AG09309 (cell line): ENCODE data around the gene ROR1.

Experiments used
- DNase-seq: peaks from one replicate; pipeline ENCODE4 v3.0.0-alpha.2; 2010; ENCODE audit warnings: low read depth
- H3K4me3 ChIP-seq: 2 replicates; pipeline ENCODE4 v1.5.1; 2011; ENCODE audit warnings: mild to moderate bottlenecking, low read depth, low read length, moderate library complexity; ENCODE audit not compliant: control insufficient read depth
- TF ChIP-seq, protein P1 (sequence below): IDR thresholded peaks from 2 replicates; pipeline ENCODE4 v1.5.1; 2011; ENCODE audit warnings: mild to moderate bottlenecking, low read depth, low read length, inconsistent platforms; ENCODE audit not compliant: insufficient read depth, control insufficient read depth; ENCODE audit errors: missing control alignments

Gene ROR1

DNA sequence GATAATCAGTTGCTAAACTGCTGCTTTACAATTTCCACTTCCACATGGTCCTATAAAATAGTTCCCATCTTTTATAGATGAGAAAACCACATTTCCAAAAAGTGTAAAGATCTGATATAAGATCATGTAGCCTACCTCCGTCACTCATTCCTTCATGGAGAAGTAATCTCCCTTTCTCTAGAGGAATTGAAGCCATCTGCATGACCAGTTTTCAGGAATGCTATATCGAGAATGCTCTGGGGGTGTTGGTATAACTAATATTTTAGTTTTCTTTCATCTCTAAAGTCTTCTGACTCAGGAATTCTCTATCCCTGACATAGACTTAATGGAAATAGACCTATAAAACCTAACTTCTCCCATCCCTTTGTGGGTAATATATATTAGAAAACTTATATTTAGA, 256.6 kb downstream of the ROR1 start:
- TF ChIP-seq, protein P1, sequence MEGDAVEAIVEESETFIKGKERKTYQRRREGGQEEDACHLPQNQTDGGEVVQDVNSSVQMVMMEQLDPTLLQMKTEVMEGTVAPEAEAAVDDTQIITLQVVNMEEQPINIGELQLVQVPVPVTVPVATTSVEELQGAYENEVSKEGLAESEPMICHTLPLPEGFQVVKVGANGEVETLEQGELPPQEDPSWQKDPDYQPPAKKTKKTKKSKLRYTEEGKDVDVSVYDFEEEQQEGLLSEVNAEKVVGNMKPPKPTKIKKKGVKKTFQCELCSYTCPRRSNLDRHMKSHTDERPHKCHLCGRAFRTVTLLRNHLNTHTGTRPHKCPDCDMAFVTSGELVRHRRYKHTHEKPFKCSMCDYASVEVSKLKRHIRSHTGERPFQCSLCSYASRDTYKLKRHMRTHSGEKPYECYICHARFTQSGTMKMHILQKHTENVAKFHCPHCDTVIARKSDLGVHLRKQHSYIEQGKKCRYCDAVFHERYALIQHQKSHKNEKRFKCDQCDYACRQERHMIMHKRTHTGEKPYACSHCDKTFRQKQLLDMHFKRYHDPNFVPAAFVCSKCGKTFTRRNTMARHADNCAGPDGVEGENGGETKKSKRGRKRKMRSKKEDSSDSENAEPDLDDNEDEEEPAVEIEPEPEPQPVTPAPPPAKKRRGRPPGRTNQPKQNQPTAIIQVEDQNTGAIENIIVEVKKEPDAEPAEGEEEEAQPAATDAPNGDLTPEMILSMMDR: no peak
- DNase-seq: no peak
- no peak overlapping the region for H3K4me3 ChIP-seq

DNA sequence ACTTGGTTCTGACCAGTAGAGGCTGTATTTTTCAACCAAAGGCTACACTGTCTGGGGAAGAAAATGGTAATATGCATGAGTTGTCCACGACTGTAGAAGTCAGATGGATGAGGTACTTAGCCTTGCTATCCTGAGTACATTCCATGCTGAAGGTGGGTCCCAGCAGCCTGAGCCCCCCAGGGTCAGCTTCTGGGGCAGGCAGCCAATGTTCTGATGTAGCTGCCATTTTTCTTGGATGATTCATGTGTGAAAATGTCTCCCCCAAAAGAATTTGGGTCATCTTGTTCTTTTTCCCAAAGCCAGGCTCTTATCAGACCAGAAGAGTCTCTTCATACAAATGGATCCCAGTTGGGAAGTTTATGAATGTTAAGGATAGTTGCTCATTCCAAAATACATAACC, 257.4 kb downstream of the ROR1 start:
- TF ChIP-seq, protein P1: no peak
- no peak overlapping the region for H3K4me3 ChIP-seq
- DNase-seq: no peak

DNA sequence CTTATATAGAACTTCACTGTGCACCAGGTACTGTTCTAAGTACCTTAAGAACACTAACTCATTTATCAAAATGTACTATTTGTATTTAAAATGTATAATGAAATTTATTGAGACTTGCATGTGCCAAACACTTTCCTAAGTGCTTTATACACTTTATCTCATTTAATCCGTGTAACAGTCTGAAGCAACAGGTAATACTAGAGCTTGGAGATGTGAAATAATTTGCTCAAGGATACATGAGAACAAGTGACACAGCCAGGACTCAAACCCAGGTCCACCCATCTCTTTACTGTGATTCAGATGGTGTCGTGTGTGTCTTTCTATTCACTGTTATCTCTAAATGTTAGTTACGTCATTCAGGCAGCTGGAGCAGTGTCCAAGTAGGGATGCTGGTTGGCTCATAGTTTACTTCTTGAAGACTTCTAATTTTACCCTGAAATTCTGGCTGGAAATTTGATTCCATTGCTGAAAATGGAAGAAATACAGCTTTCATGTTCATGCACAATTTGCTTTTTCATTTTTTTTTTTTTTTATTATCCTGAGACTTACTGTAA, 259.9 kb downstream of the ROR1 start:
- DNase-seq: no peak
- no peak overlapping the region for H3K4me3 ChIP-seq
- TF ChIP-seq, protein P1: no peak

DNA sequence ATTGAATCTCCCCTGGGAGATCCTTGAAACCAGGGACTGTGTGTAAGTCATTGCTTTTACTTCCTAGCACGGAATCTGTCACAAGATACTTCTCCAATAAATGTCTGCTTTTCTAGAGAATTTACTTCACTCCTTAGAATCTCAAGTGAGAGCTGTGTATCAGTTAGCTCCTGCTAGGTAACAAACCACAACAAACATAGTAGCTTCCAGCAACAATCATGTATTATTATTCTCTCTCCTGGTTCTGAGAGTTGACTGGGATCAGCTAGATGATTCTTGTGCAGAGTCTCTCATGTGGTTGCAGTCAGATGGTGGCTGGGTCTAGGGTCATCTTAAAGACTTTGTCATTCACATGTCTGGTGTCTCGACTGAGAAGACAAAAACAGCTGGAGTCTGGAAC, 262.7 kb downstream of the ROR1 start:
- no peak for DNase-seq
- no peak overlapping the region for H3K4me3 ChIP-seq
- TF ChIP-seq, protein P1: no peak

DNA sequence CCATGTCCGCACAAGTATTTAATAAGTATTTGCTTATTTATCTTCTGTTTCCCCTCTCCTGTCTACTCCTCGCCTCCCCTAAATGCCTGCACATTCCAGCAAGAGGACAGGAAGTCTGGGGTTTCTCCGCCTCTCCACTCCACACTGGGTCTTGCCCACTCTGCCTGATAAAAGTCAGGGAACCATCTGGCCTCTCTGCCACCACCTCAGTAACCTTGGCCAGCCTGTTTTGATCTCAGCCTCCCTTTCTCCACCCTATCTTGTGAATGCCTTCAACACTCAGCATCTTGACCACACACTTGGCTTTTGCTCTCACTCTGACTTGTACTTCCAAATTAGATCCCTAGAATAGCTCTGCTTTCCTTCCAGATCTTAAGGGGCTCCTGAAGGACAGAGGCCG, 264.3 kb downstream of the ROR1 start:
- TF ChIP-seq, protein P1: no peak
- DNase-seq: no peak
- H3K4me3 ChIP-seq: no peak overlapping the region

DNA sequence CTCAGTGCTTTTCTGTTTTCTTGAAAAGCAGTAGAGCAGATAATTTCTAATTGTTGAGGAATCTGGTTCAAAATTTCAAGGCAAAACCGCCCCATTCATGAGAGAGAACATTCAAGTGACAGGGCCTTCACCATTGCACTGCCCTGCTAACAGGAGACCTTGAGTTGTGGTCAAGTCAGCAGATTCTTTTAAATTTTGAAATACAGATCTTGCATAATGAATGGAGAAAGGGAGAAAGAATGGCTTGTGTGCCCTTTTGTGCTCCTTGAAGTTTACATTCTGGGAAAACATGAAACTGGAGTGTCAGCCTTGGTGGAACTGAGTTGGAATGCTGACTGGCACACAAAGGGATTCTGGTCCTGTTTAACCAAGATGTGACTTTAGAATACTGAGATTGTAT, 265.1 kb downstream of the ROR1 start:
- DNase-seq: no peak
- TF ChIP-seq, protein P1: no peak

DNA sequence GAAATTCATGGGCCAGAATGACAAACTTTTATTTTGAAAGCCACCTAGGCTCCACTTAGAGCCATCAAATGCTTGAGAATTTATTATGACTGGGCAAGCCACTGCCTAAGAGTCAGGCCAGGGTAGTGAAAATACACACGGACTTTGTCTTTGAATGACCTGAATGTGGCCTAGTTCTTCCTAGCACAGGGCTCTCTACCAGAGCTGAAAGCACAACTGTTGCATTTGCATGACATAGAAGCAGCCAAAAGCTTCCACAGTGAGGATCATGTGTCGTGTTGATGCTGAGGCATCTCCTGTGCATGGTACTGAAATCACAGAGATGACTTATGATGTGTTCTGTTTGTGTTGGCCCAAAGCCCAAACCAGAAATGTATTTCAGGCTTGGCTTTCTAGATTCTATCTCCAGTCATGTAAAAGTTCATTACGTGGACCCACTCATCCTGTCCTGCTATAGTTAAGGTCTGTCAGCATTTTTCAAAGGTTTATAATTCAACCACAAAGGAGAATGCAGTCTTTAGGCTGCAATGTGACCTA, 265.6 kb downstream of the ROR1 start:
- DNase-seq: peak; percentile 93
- H3K4me3 ChIP-seq: no peak overlapping the region
- TF ChIP-seq, protein P1: no peak

More for the DNA sequence above, 265.1 kb downstream of the ROR1 start:
- H3K4me3 ChIP-seq: no peak overlapping the region
